SU-DHL-6 (cell line): ENCODE measurements around the gene FAM229A.
"Not testable (repeated sequence)": the region's sequence is repeated elsewhere in the genome, so short reads cannot be mapped to it uniquely, and the experiment has no call there.

Experiments used
- H2AFZ ChIP-seq: fragments of 200-600 bp; sonication (generic); 2 replicates; pipeline ENCODE4 v1.6.1; 2014; ENCODE audit warnings: low read depth, mild to moderate bottlenecking, moderate library complexity, mixed read lengths, antibody characterized with exemption, low read length; ENCODE audit not compliant: severe bottlenecking
- H3F3A ChIP-seq: fragments of 200-600 bp; shearing (Covaris generic); 2 replicates; pipeline ENCODE4 v1.6.0; 2016; ENCODE audit warnings: antibody characterized with exemption, mild to moderate bottlenecking; ENCODE audit not compliant: insufficient read depth
- H3K27ac ChIP-seq: fragments of 200-600 bp; sonication (generic); 2 replicates; pipeline ENCODE4 v1.5.1; 2016; ENCODE audit warnings: low read depth, mild to moderate bottlenecking, low read length, moderate library complexity, mixed read lengths
- H3K27me3 ChIP-seq: fragments of 200-600 bp; sonication (generic), shearing (Covaris generic); 2 replicates; pipeline ENCODE4 v1.6.0; 2014; ENCODE audit warnings: mild to moderate bottlenecking, low read length
- H3K36me3 ChIP-seq: fragments of 200-600 bp; sonication (generic); 2 replicates; pipeline ENCODE4 v1.6.1; 2014; ENCODE audit warnings: mild to moderate bottlenecking, low read length, mixed read lengths
- H3K4me2 ChIP-seq: fragments of 300-600, 200-600 bp; shearing (Covaris generic), sonication (generic); 2 replicates; pipeline ENCODE4 v1.6.0; 2014; ENCODE audit warnings: low read length, low read depth, mild to moderate bottlenecking; ENCODE audit not compliant: poor library complexity, severe bottlenecking
- H3K4me3 ChIP-seq: fragments of 200-600 bp; sonication (generic); 2 replicates; pipeline ENCODE4 v1.5.1; 2014; ENCODE audit warnings: antibody characterized with exemption, low read length, mild to moderate bottlenecking, mixed read lengths; ENCODE audit not compliant: insufficient read depth, poor library complexity, severe bottlenecking
- H3K79me2 ChIP-seq: fragments of 200-600 bp; sonication (generic); 2 replicates; pipeline ENCODE4 v1.6.1; 2014; ENCODE audit warnings: mild to moderate bottlenecking, low read length, moderate library complexity; ENCODE audit not compliant: insufficient read depth
- H3K9ac ChIP-seq: fragments of 200-600 bp; sonication (generic); 2 replicates; pipeline ENCODE4 v1.7.0; 2014; ENCODE audit warnings: mild to moderate bottlenecking, low read length
- H3K9me2 ChIP-seq: fragments of 200-600 bp; sonication (generic); replicated peaks from 2 replicates; pipeline ENCODE4 v1.6.1; 2014; ENCODE audit warnings: low read length; ENCODE audit not compliant: insufficient read depth
- H3K9me3 ChIP-seq: fragments of 200-600 bp; sonication (generic); 2 replicates; pipeline ENCODE4 v1.6.1; 2014; ENCODE audit warnings: low read length, mixed read lengths; ENCODE audit not compliant: insufficient read depth
- H4K20me1 ChIP-seq: fragments of 200-600 bp; sonication (generic); 2 replicates; pipeline ENCODE4 v1.6.1; 2014; ENCODE audit warnings: low read depth, mild to moderate bottlenecking, antibody characterized with exemption, low read length, moderate library complexity, mixed read lengths
- EZH2phosphoT487 ChIP-seq: fragments of 200-600 bp; sonication (generic), shearing (Covaris generic); conservative IDR thresholded peaks from 2 replicates; pipeline ENCODE4 v1.6.1; 2018; ENCODE audit warnings: mild to moderate bottlenecking, antibody characterized with exemption, low read length, moderate library complexity, mixed read lengths
- TF ChIP-seq, protein P1 (sequence below): fragments of 200-600 bp; sonication (generic); IDR thresholded peaks from one replicate; pipeline ENCODE4 v1.5.1; 2017; ENCODE audit warnings: antibody characterized with exemption, mild to moderate bottlenecking, low read length, moderate library complexity; ENCODE audit not compliant: insufficient read depth, poor library complexity, severe bottlenecking

Gene FAM229A

GRCh38 chr1:32399843-32400242, 37.6 kb upstream of the FAM229A start:
- no peak for TF ChIP-seq EZH2phosphoT487
- TF ChIP-seq, protein P1, sequence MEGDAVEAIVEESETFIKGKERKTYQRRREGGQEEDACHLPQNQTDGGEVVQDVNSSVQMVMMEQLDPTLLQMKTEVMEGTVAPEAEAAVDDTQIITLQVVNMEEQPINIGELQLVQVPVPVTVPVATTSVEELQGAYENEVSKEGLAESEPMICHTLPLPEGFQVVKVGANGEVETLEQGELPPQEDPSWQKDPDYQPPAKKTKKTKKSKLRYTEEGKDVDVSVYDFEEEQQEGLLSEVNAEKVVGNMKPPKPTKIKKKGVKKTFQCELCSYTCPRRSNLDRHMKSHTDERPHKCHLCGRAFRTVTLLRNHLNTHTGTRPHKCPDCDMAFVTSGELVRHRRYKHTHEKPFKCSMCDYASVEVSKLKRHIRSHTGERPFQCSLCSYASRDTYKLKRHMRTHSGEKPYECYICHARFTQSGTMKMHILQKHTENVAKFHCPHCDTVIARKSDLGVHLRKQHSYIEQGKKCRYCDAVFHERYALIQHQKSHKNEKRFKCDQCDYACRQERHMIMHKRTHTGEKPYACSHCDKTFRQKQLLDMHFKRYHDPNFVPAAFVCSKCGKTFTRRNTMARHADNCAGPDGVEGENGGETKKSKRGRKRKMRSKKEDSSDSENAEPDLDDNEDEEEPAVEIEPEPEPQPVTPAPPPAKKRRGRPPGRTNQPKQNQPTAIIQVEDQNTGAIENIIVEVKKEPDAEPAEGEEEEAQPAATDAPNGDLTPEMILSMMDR, result no peak
- H3K4me2 ChIP-seq, result no peak overlapping the region
- no peaks in the 10 kb centered on the region for H3K79me2 ChIP-seq
- no peaks in the 10 kb centered on the region for H3F3A ChIP-seq
- no peaks in the 10 kb centered on the region for H3K9me3 ChIP-seq
- no peaks in the 10 kb centered on the region for H3K36me3 ChIP-seq
- no peak overlapping the region for H3K4me3 ChIP-seq
- H4K20me1 ChIP-seq, result no peaks in the 10 kb centered on the region
- no peak overlapping the region for H3K27ac ChIP-seq
- no peak overlapping the region for H3K9ac ChIP-seq
- no peak overlapping the region for H2AFZ ChIP-seq
- H3K27me3 ChIP-seq, result no peaks in the 10 kb centered on the region
- no peaks in the 10 kb centered on the region for H3K9me2 ChIP-seq

DNA sequence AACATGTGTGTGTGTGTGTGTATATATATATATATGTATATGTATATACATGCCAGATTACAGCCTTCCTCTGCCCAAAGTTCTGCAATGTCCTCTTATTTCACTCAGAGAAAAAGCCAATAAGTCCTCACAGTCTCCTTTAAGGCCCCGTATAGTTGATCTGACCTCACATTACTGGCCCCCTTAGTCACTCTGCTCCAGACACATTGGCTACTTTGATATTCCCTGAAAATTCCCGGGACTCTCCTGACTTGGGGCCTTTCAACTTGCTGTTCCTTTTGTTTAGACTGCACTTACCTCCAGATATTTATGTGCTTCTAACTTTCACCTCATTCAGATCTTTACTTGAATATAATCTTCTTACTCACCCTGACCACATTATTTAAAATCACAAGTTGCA, 36.1 kb upstream of the FAM229A start:
- Histone ChIP-seq H3K4me3 (no peak overlapping the region), H2AFZ (no peak overlapping the region), H3K36me3 (no peaks in the 10 kb centered on the region), H3F3A (no peaks in the 10 kb centered on the region), H3K79me2 (no peaks in the 10 kb centered on the region), H3K9me2 (no peaks in the 10 kb centered on the region), H3K9ac (no peak overlapping the region), H3K4me2 (no peak overlapping the region), H3K9me3 (no peaks in the 10 kb centered on the region), H3K27me3 (no peaks in the 10 kb centered on the region), H4K20me1 (no peaks in the 10 kb centered on the region), H3K27ac (no peak overlapping the region)
- no peak for TF ChIP-seq EZH2phosphoT487
- TF ChIP-seq, protein P1, result no peak

DNA sequence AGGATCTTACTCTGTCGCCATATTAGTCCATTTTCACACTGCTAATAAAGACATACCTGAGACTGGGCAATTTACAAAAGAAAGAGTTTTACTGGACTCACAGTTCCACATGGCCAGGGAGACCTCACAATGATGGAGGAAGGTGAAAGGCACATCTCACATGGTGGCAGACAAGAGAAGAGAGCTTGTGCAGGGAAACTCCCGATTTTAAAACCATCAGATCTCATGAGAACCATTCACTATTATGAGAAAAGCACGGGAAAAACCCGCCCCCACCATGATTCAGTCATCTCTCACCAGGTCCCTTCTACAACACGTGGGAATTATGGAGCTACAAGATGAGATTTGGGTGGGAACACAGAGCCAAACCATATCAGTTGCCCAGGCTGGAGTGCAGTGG, 34.2 kb upstream of the FAM229A start:
- not testable (repeated sequence) for H3K4me2 ChIP-seq, H3K4me3 ChIP-seq, H3K27me3 ChIP-seq, H4K20me1 ChIP-seq, H3K9me3 ChIP-seq, H3K9me2 ChIP-seq, H3K9ac ChIP-seq, H3F3A ChIP-seq, H2AFZ ChIP-seq, H3K27ac ChIP-seq, H3K79me2 ChIP-seq, H3K36me3 ChIP-seq

DNA sequence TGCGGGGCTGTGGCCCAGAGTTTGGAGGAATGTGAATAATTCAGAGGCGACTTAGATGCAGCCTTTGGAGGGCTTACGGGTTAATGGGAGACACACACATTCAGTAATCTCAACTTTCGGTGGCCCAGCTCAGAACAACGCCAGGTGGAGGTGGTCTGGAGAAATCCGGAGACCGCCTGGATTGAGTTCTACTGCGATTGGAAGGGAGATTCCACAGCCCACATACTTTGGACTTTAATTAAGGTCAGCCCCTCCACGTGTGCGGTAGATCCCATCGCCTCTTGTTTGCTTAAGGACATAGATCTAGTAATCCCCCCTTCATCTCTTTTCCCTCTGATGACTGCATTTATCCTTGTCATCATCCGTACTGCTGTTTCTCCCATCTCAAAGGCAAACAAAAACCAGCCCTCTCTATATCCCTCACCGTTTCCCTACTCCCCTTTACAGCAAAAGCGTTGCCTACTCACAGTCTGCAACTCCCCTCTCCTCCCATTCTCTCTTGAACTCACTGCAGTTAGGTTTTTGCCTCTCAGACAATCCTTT, 32.7 kb upstream of the FAM229A start:
- no peaks in the 10 kb centered on the region for H3K36me3 ChIP-seq
- peak overlapping the region; percentile 76 for H3K4me2 ChIP-seq
- no peaks in the 10 kb centered on the region for H3K27me3 ChIP-seq
- no peaks in the 10 kb centered on the region for H3K9me2 ChIP-seq
- H4K20me1 ChIP-seq, result no peaks in the 10 kb centered on the region
- peak overlapping the region; percentile 69 for H3K4me3 ChIP-seq
- H3K27ac ChIP-seq, result no peak overlapping the region
- no peaks in the 10 kb centered on the region for H3K79me2 ChIP-seq
- no peaks in the 10 kb centered on the region for H3F3A ChIP-seq
- peak overlapping the region; percentile 65 for H3K9ac ChIP-seq
- H3K9me3 ChIP-seq, result no peaks in the 10 kb centered on the region
- TF ChIP-seq EZH2phosphoT487, result no peak
- TF ChIP-seq, protein P1, result no peak
- H2AFZ ChIP-seq, result peak overlapping the region; percentile 96
